HepG2 (cell line): ENCODE measurements around the gene ESRP2. TPM values are rescaled to one million over a fixed set of nuclear protein-coding genes. Genes with fewer than 3 reads are reported as not detected.
A peak's percentile ranks its signal among the peaks of the same experiment; 100 is the strongest.

Source experiments
- CENPT ChIP-seq: sonication (generic); formaldehyde crosslinking; IDR thresholded peaks from 2 replicates; pipeline ENCODE4 v1.8.0; 2022; ENCODE audit warnings: low read depth, mild to moderate bottlenecking, moderate library complexity, missing genetic modification reagents
- ERF ChIP-seq: IDR thresholded peaks from 2 replicates; pipeline ENCODE4 v1.6.1; 2018; ENCODE audit warnings: missing biosample characterization, missing genetic modification reagents
- GLI4 ChIP-seq: sonication (generic); formaldehyde crosslinking; IDR thresholded peaks from 2 replicates; pipeline ENCODE4 v1.5.1; 2020; ENCODE audit warnings: missing genetic modification reagents, mild to moderate bottlenecking, moderate library complexity, borderline replicate concordance
- KMT2B ChIP-seq: IDR thresholded peaks from 2 replicates; pipeline ENCODE4 v1.6.1; 2016; ENCODE audit warnings: missing genetic modification reagents, missing compliant biosample characterization
- MAFF ChIP-seq: IDR thresholded peaks from 2 replicates; pipeline ENCODE4 v1.6.1; 2011; ENCODE audit warnings: low read depth, low read length, improper control_type of control experiment
- PRPF4 ChIP-seq: fragments of 200-400 bp; formaldehyde crosslinking; IDR thresholded peaks from 2 replicates; pipeline ENCODE4 v1.6.1; 2016; ENCODE audit warnings: low read length, low read depth; ENCODE audit not compliant: poor library complexity, severe bottlenecking
- SALL1 ChIP-seq: sonication (generic); formaldehyde crosslinking; IDR thresholded peaks from 2 replicates; pipeline ENCODE4 v1.8.0; 2022; ENCODE audit warnings: mild to moderate bottlenecking, missing genetic modification reagents
- TARDBP ChIP-seq: sonication (generic); formaldehyde crosslinking; IDR thresholded peaks from 2 replicates; pipeline ENCODE4 v1.8.0; 2022; ENCODE audit warnings: mild to moderate bottlenecking, missing genetic modification reagents
- ZNF44 ChIP-seq: sonication (generic); formaldehyde crosslinking; IDR thresholded peaks from 2 replicates; pipeline ENCODE4 v1.5.1; 2020; ENCODE audit warnings: mild to moderate bottlenecking, missing genetic modification reagents
- ZNF530 ChIP-seq: sonication (generic); formaldehyde crosslinking; IDR thresholded peaks from 2 replicates; pipeline ENCODE4 v1.5.0; 2020; ENCODE audit warnings: low read depth, mild to moderate bottlenecking, missing genetic modification reagents
- ZNF570 ChIP-seq: sonication (generic); formaldehyde crosslinking; IDR thresholded peaks from 2 replicates; pipeline ENCODE4 v1.4.0; 2020; ENCODE audit warnings: mild to moderate bottlenecking, missing genetic modification reagents, borderline replicate concordance
- polyA plus RNA-seq, 8 experiments: library from polyadenylated mRNA; depleted of rRNA in 3 of 8; stranded (reverse) in 7 of 8; unstranded in 1 of 8; fragments of >200 nt; fragmentation: Illumina TruSeq in 4 of 8; extraction: Trizol in 4 of 8; gene quantifications; 2 replicates each; pipeline versions ENCODE4 v1.2.1 to v1.2.3, GENCODE V29; 2011 to 2016; ENCODE audit warnings: low read depth in 4 of 8, missing spikeins in 1 of 8, mixed read lengths in 1 of 8; ENCODE audit not compliant: insufficient read depth in 1 of 8
- total RNA-seq, 5 experiments: library from RNA; depleted of rRNA; stranded (reverse); fragments of >200 nt; fragmentation: Illumina TruSeq; extraction: Trizol; gene quantifications; 2 replicates each; pipeline ENCODE4 v1.2.3, GENCODE V29; 2016; ENCODE audit warnings: low read depth in 1 of 5
- TF ChIP-seq, protein P1 (sequence below): sonication (generic); formaldehyde crosslinking; IDR thresholded peaks from 2 replicates; pipeline ENCODE4 v1.4.0; 2020; ENCODE audit warnings: mild to moderate bottlenecking, missing genetic modification reagents
- TF ChIP-seq, protein P2 (sequence below): sonication (generic); formaldehyde crosslinking; IDR thresholded peaks from 2 replicates; pipeline ENCODE4 v1.9.0; 2021; ENCODE audit warnings: missing genetic modification reagents, borderline replicate concordance
- TF ChIP-seq, protein P3 (sequence below): sonication (generic); formaldehyde crosslinking; IDR thresholded peaks from 2 replicates; pipeline ENCODE4 v1.8.0; 2022; ENCODE audit warnings: missing genetic modification reagents, mild to moderate bottlenecking, borderline replicate concordance
- TF ChIP-seq, protein P4 (sequence below): sonication (generic); formaldehyde crosslinking; IDR thresholded peaks from 2 replicates; pipeline ENCODE4 v1.8.1; 2023; ENCODE audit warnings: mild to moderate bottlenecking, missing genetic modification reagents, borderline replicate concordance
- TF ChIP-seq, protein P5 (sequence below): sonication (generic); formaldehyde crosslinking; IDR thresholded peaks from 2 replicates; pipeline ENCODE4 v1.4.0; 2020; ENCODE audit warnings: missing genetic modification reagents

Gene ESRP2
- total and polyA plus RNA-seq, 2 of the 13 experiments (the other 11 are each of a cell fraction or from before 2014, with no cell fraction given) = 21.1 to 32.4 TPM

DNA sequence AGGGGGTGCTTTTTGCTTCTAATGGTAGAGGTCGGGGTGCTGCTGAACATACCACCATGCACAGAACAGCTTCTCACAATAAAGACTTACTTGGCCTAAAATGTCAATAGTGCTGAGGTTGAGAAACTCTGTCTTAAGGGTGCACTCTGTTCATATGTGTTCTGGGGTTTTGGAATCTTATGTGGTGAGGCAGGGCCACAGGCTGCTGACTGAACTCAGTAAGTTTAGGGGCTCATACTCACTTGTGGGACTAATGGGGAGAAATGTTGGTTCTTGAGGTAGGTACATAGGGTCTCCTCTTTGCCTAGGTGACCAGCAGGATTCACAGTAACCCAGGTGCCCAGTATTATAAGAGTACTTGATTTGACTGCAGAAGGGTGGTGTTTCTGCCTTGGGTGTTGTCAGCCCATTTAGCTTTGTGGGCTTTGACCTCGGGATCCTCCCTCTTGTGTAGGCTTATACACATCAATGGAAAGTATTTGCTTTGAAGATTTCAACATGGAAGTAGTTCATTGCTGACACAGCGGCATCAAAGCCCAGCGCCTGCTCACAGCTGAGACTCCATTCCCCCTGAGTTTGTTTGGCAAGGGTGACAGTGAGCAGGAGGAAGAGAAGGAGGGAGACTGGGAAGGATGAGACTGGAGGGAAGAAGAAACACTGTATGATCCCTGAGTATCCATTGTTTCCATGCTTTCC, 45.6 kb upstream of the ESRP2 start (continued):
- TF ChIP-seq, protein P1, sequence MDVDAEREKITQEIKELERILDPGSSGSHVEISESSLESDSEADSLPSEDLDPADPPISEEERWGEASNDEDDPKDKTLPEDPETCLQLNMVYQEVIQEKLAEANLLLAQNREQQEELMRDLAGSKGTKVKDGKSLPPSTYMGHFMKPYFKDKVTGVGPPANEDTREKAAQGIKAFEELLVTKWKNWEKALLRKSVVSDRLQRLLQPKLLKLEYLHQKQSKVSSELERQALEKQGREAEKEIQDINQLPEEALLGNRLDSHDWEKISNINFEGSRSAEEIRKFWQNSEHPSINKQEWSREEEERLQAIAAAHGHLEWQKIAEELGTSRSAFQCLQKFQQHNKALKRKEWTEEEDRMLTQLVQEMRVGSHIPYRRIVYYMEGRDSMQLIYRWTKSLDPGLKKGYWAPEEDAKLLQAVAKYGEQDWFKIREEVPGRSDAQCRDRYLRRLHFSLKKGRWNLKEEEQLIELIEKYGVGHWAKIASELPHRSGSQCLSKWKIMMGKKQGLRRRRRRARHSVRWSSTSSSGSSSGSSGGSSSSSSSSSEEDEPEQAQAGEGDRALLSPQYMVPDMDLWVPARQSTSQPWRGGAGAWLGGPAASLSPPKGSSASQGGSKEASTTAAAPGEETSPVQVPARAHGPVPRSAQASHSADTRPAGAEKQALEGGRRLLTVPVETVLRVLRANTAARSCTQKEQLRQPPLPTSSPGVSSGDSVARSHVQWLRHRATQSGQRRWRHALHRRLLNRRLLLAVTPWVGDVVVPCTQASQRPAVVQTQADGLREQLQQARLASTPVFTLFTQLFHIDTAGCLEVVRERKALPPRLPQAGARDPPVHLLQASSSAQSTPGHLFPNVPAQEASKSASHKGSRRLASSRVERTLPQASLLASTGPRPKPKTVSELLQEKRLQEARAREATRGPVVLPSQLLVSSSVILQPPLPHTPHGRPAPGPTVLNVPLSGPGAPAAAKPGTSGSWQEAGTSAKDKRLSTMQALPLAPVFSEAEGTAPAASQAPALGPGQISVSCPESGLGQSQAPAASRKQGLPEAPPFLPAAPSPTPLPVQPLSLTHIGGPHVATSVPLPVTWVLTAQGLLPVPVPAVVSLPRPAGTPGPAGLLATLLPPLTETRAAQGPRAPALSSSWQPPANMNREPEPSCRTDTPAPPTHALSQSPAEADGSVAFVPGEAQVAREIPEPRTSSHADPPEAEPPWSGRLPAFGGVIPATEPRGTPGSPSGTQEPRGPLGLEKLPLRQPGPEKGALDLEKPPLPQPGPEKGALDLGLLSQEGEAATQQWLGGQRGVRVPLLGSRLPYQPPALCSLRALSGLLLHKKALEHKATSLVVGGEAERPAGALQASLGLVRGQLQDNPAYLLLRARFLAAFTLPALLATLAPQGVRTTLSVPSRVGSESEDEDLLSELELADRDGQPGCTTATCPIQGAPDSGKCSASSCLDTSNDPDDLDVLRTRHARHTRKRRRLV (CRISPR knock-in tag) = no peak
- TF ChIP-seq, protein P2, sequence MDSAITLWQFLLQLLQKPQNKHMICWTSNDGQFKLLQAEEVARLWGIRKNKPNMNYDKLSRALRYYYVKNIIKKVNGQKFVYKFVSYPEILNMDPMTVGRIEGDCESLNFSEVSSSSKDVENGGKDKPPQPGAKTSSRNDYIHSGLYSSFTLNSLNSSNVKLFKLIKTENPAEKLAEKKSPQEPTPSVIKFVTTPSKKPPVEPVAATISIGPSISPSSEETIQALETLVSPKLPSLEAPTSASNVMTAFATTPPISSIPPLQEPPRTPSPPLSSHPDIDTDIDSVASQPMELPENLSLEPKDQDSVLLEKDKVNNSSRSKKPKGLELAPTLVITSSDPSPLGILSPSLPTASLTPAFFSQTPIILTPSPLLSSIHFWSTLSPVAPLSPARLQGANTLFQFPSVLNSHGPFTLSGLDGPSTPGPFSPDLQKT = no peak
- TF ChIP-seq PRPF4 (no peak), KMT2B (CRISPR knock-in tag) (0 out of 2 replicates have a peak, but pooled peaks have one; percentile 35), TARDBP (CRISPR knock-in tag) (peak; percentile 95), ZNF570 (CRISPR knock-in tag) (no peak), CENPT (CRISPR knock-in tag) (no peak), GLI4 (CRISPR knock-in tag) (no peak), ZNF530 (CRISPR knock-in tag) (no peak), SALL1 (CRISPR knock-in tag) (peak; percentile 96), ERF (CRISPR knock-in tag) (peak; percentile 98), ZNF44 (peak; percentile 50; the same call in 1 of the 2 replicates), MAFF (peak; percentile 95)
- TF ChIP-seq, protein P3, sequence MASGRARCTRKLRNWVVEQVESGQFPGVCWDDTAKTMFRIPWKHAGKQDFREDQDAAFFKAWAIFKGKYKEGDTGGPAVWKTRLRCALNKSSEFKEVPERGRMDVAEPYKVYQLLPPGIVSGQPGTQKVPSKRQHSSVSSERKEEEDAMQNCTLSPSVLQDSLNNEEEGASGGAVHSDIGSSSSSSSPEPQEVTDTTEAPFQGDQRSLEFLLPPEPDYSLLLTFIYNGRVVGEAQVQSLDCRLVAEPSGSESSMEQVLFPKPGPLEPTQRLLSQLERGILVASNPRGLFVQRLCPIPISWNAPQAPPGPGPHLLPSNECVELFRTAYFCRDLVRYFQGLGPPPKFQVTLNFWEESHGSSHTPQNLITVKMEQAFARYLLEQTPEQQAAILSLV (CRISPR knock-in tag) = no peak
- TF ChIP-seq, protein P4, sequence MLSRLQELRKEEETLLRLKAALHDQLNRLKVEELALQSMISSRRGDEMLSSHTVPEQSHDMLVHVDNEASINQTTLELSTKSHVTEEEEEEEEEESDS (CRISPR knock-in tag) = peak; percentile 77; the same call in 1 of the 2 replicates
- TF ChIP-seq, protein P5, sequence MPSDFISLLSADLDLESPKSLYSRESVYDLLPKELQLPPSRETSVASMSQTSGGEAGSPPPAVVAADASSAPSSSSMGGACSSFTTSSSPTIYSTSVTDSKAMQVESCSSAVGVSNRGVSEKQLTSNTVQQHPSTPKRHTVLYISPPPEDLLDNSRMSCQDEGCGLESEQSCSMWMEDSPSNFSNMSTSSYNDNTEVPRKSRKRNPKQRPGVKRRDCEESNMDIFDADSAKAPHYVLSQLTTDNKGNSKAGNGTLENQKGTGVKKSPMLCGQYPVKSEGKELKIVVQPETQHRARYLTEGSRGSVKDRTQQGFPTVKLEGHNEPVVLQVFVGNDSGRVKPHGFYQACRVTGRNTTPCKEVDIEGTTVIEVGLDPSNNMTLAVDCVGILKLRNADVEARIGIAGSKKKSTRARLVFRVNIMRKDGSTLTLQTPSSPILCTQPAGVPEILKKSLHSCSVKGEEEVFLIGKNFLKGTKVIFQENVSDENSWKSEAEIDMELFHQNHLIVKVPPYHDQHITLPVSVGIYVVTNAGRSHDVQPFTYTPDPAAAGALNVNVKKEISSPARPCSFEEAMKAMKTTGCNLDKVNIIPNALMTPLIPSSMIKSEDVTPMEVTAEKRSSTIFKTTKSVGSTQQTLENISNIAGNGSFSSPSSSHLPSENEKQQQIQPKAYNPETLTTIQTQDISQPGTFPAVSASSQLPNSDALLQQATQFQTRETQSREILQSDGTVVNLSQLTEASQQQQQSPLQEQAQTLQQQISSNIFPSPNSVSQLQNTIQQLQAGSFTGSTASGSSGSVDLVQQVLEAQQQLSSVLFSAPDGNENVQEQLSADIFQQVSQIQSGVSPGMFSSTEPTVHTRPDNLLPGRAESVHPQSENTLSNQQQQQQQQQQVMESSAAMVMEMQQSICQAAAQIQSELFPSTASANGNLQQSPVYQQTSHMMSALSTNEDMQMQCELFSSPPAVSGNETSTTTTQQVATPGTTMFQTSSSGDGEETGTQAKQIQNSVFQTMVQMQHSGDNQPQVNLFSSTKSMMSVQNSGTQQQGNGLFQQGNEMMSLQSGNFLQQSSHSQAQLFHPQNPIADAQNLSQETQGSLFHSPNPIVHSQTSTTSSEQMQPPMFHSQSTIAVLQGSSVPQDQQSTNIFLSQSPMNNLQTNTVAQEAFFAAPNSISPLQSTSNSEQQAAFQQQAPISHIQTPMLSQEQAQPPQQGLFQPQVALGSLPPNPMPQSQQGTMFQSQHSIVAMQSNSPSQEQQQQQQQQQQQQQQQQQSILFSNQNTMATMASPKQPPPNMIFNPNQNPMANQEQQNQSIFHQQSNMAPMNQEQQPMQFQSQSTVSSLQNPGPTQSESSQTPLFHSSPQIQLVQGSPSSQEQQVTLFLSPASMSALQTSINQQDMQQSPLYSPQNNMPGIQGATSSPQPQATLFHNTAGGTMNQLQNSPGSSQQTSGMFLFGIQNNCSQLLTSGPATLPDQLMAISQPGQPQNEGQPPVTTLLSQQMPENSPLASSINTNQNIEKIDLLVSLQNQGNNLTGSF (CRISPR knock-in tag) = no peak
